Mononuclear cell (primary cell): ENCODE results near the gene LPP. TPM values are rescaled to one million over a fixed set of nuclear protein-coding genes. Genes with fewer than 3 reads are reported as not detected.

Source experiments
- H3K27me3 ChIP-seq: 2 replicates; pipeline ENCODE4 v1.6.0; 2011; ENCODE audit warnings: low read length, control low read depth; ENCODE audit not compliant: insufficient read depth
- H3K4me1 ChIP-seq: 2 replicates; pipeline ENCODE4 v1.5.1; 2011; ENCODE audit warnings: mild to moderate bottlenecking, low read length, control low read depth; ENCODE audit not compliant: insufficient read depth
- H3K4me3 ChIP-seq: 2 replicates; pipeline ENCODE4 v1.5.1; 2011; ENCODE audit warnings: mild to moderate bottlenecking, low read length, moderate library complexity
- H3K9me3 ChIP-seq: 2 replicates; pipeline ENCODE4 v1.5.1; 2011; ENCODE audit warnings: low read depth, mild to moderate bottlenecking, control low read depth, low read length
- total RNA-seq: library from RNA; depleted of rRNA; stranded (reverse); fragments of >200 nt; gene quantifications from one replicate; pipeline ENCODE4 v1.2.3, GENCODE V29; 2012

The LPP gene
- total RNA-seq, 1 donor, result 32.5 TPM

- Histone ChIP-seq H3K27me3 (no peaks in the 10 kb centered on the region), H3K4me1 (peaks cover 18% of the 10 kb centered on the region), H3K4me3 (no peak overlapping the region)
Observed at GRCh38 chr3:188908002-188908850, 754.3 kb downstream of the LPP start.

GRCh38 chr3:188911026-188911850 is 757.3 kb downstream of the LPP start:
- Histone ChIP-seq H3K9me3 (no peaks in the 10 kb centered on the region), H3K27me3 (no peaks in the 10 kb centered on the region), H3K4me3 (no peak overlapping the region)

More at GRCh38 chr3:188908002-188908850, 754.3 kb downstream of the LPP start:
- H3K9me3 ChIP-seq, result no peaks in the 10 kb centered on the region

GRCh38 chr3:188913084-188913483 is 759.1 kb downstream of the LPP start:
- peaks cover 43% of the 10 kb centered on the region for H3K4me1 ChIP-seq
- H3K4me3 ChIP-seq, result no peak overlapping the region
- no peaks in the 10 kb centered on the region for H3K9me3 ChIP-seq
- no peaks in the 10 kb centered on the region for H3K27me3 ChIP-seq

More at GRCh38 chr3:188911026-188911850, 757.3 kb downstream of the LPP start:
- peaks cover 26% of the 10 kb centered on the region for H3K4me1 ChIP-seq

- H3K27me3 ChIP-seq, result no peaks in the 10 kb centered on the region
- H3K4me3 ChIP-seq, result no peak overlapping the region
- H3K4me1 ChIP-seq, result peaks cover 47% of the 10 kb centered on the region
- no peaks in the 10 kb centered on the region for H3K9me3 ChIP-seq
Observed at GRCh38 chr3:188914552-188914951, 760.6 kb downstream of the LPP start.

- H3K4me1 ChIP-seq, result peaks cover 47% of the 10 kb centered on the region
- no peak overlapping the region for H3K4me3 ChIP-seq
- H3K9me3 ChIP-seq, result no peaks in the 10 kb centered on the region
Observed at GRCh38 chr3:188915127-188915526, 761.2 kb downstream of the LPP start.

GRCh38 chr3:188916934-188917401 is 763.0 kb downstream of the LPP start:
- Histone ChIP-seq H3K9me3 (no peaks in the 10 kb centered on the region), H3K4me1 (peaks cover 47% of the 10 kb centered on the region), H3K4me3 (no peak overlapping the region), H3K27me3 (no peaks in the 10 kb centered on the region)

More at GRCh38 chr3:188915127-188915526, 761.2 kb downstream of the LPP start:
- H3K27me3 ChIP-seq, result no peaks in the 10 kb centered on the region

GRCh38 chr3:188918093-188918492 is 764.1 kb downstream of the LPP start:
- H3K4me3 ChIP-seq, result no peak overlapping the region
- peaks cover 47% of the 10 kb centered on the region for H3K4me1 ChIP-seq
- H3K9me3 ChIP-seq, result no peaks in the 10 kb centered on the region
- H3K27me3 ChIP-seq, result no peaks in the 10 kb centered on the region

GRCh38 chr3:188923671-188924070 is 769.7 kb downstream of the LPP start:
- no peaks in the 10 kb centered on the region for H3K9me3 ChIP-seq
- H3K27me3 ChIP-seq, result no peaks in the 10 kb centered on the region
- H3K4me3 ChIP-seq, result no peak overlapping the region
- H3K4me1 ChIP-seq, result no peaks in the 10 kb centered on the region

- H3K4me1 ChIP-seq, result no peaks in the 10 kb centered on the region
- H3K4me3 ChIP-seq, result no peak overlapping the region
- no peaks in the 10 kb centered on the region for H3K27me3 ChIP-seq
- no peaks in the 10 kb centered on the region for H3K9me3 ChIP-seq
Observed at GRCh38 chr3:188925376-188925775, 771.4 kb downstream of the LPP start.

- no peaks in the 10 kb centered on the region for H3K27me3 ChIP-seq
- H3K4me3 ChIP-seq, result no peak overlapping the region
- no peaks in the 10 kb centered on the region for H3K9me3 ChIP-seq
- H3K4me1 ChIP-seq, result no peaks in the 10 kb centered on the region
Observed at GRCh38 chr3:188926111-188926510, 772.2 kb downstream of the LPP start.

GRCh38 chr3:188926741-188927511 is 773.0 kb downstream of the LPP start:
- Histone ChIP-seq H3K4me3 (no peak overlapping the region), H3K4me1 (no peaks in the 10 kb centered on the region), H3K27me3 (no peaks in the 10 kb centered on the region), H3K9me3 (no peaks in the 10 kb centered on the region)

GRCh38 chr3:188927971-188928370 is 774.0 kb downstream of the LPP start:
- Histone ChIP-seq H3K27me3 (no peaks in the 10 kb centered on the region), H3K9me3 (no peaks in the 10 kb centered on the region), H3K4me3 (no peak overlapping the region), H3K4me1 (peaks cover 5% of the 10 kb centered on the region)

- Histone ChIP-seq H3K27me3 (no peaks in the 10 kb centered on the region), H3K9me3 (no peaks in the 10 kb centered on the region), H3K4me3 (no peak overlapping the region), H3K4me1 (peaks cover 11% of the 10 kb centered on the region)
Observed at GRCh38 chr3:188929137-188929536, 775.2 kb downstream of the LPP start.

- Histone ChIP-seq H3K4me1 (peaks cover 22% of the 10 kb centered on the region), H3K9me3 (no peaks in the 10 kb centered on the region), H3K4me3 (no peak overlapping the region), H3K27me3 (no peaks in the 10 kb centered on the region)
Observed at GRCh38 chr3:188931036-188931435, 777.1 kb downstream of the LPP start.
